H9 (cell line): ENCODE results near the gene ELFN1. TPM values are rescaled to one million over a fixed set of nuclear protein-coding genes. Genes with fewer than 3 reads are reported as not detected.

Source experiments
- DNase-seq: peaks from one replicate; pipeline ENCODE4 v3.0.0-alpha.2; 2017
- H2AFZ ChIP-seq: one replicate; pipeline ENCODE4 v1.6.1; 2013; ENCODE audit warnings: mild to moderate bottlenecking, low read length, control low read depth, moderate library complexity
- H2AK5ac ChIP-seq: 2 replicates; pipeline ENCODE4 v1.6.1; 2013; ENCODE audit warnings: low read length, control low read depth, mixed read lengths; ENCODE audit not compliant: insufficient read length
- H2BK120ac ChIP-seq: one replicate; pipeline ENCODE4 v1.6.1; 2013; ENCODE audit warnings: low read depth, mild to moderate bottlenecking, low read length, control low read depth, inconsistent platforms; ENCODE audit not compliant: poor library complexity, severe bottlenecking
- H2BK12ac ChIP-seq: 2 replicates; pipeline ENCODE4 v1.6.1; 2013; ENCODE audit warnings: low read length, control low read depth, mixed read lengths, low read depth; ENCODE audit not compliant: insufficient read length
- H2BK15ac ChIP-seq: 2 replicates; pipeline ENCODE4 v1.6.1; 2013; ENCODE audit warnings: low read depth, low read length, control low read depth
- H2BK20ac ChIP-seq: one replicate; pipeline ENCODE4 v1.6.1; 2013; ENCODE audit warnings: low read depth, mild to moderate bottlenecking, low read length, control low read depth, inconsistent platforms; ENCODE audit not compliant: poor library complexity, severe bottlenecking
- H2BK5ac ChIP-seq: 2 replicates; pipeline ENCODE4 v1.6.1; 2013; ENCODE audit warnings: low read length, control low read depth, mixed read lengths; ENCODE audit not compliant: insufficient read length
- H3K14ac ChIP-seq: 2 replicates; pipeline ENCODE4 v1.6.1; 2013; ENCODE audit warnings: low read length, control low read depth; ENCODE audit not compliant: insufficient read depth
- H3K18ac ChIP-seq: 2 replicates; pipeline ENCODE4 v1.6.1; 2013; ENCODE audit warnings: low read depth, mild to moderate bottlenecking, mixed read lengths, low read length, control low read depth; ENCODE audit not compliant: insufficient read length
- H3K23ac ChIP-seq: 2 replicates; pipeline ENCODE4 v1.6.1; 2013; ENCODE audit warnings: low read length, control low read depth, mixed read lengths, low read depth; ENCODE audit not compliant: insufficient read length
- H3K23me2 ChIP-seq: 2 replicates; pipeline ENCODE4 v1.6.1; 2013; ENCODE audit warnings: low read depth, mild to moderate bottlenecking, mixed read lengths, low read length, control low read depth; ENCODE audit not compliant: insufficient read length, poor library complexity, severe bottlenecking
- H3K27ac ChIP-seq: 2 replicates; pipeline ENCODE4 v1.5.1; 2013; ENCODE audit warnings: low read length, control low read depth, mixed read lengths, low read depth; ENCODE audit not compliant: insufficient read length
- H3K27me3 ChIP-seq: 2 replicates; pipeline ENCODE4 v1.6.1; 2013; ENCODE audit warnings: low read length, control low read depth, inconsistent platforms; ENCODE audit not compliant: insufficient read depth
- H3K4ac ChIP-seq: 2 replicates; pipeline ENCODE4 v1.6.1; 2013; ENCODE audit warnings: low read depth, mild to moderate bottlenecking, control low read depth, inconsistent platforms, low read length, moderate library complexity
- H3K4me1 ChIP-seq: 2 replicates; pipeline ENCODE4 v1.6.1; 2013; ENCODE audit warnings: low read length, control low read depth, inconsistent platforms; ENCODE audit not compliant: insufficient read depth
- H3K4me2 ChIP-seq: 2 replicates; pipeline ENCODE4 v1.6.1; 2013; ENCODE audit warnings: low read length, control low read depth, mixed read lengths; ENCODE audit not compliant: insufficient read length, insufficient read depth
- H3K56ac ChIP-seq: 2 replicates; pipeline ENCODE4 v1.6.1; 2013; ENCODE audit warnings: low read depth, mild to moderate bottlenecking, mixed read lengths, low read length, control low read depth; ENCODE audit not compliant: insufficient read length
- H3K79me1 ChIP-seq: 2 replicates; pipeline ENCODE4 v1.6.1; 2013; ENCODE audit warnings: low read depth, mild to moderate bottlenecking, moderate library complexity, low read length, control low read depth, inconsistent platforms; ENCODE audit not compliant: insufficient read depth, poor library complexity, severe bottlenecking
- H3K79me2 ChIP-seq: 2 replicates; pipeline ENCODE4 v1.6.1; 2013; ENCODE audit warnings: low read length, control low read depth, inconsistent platforms; ENCODE audit not compliant: insufficient read depth
- H3K9ac ChIP-seq: 2 replicates; pipeline ENCODE4 v1.6.1; 2013; ENCODE audit warnings: low read length, control low read depth, mixed read lengths; ENCODE audit not compliant: insufficient read length; ENCODE audit errors: extremely low read depth
- H3K9me3 ChIP-seq: one replicate; pipeline ENCODE4 v1.6.1; 2013; ENCODE audit warnings: low read depth, low read length, inconsistent platforms; ENCODE audit not compliant: control insufficient read depth
- H3T11ph ChIP-seq: one replicate; pipeline ENCODE4 v1.6.1; 2013; ENCODE audit warnings: mild to moderate bottlenecking, low read length, control low read depth, inconsistent platforms
- H4K20me1 ChIP-seq: one replicate; pipeline ENCODE4 v1.6.1; 2013; ENCODE audit not compliant: control insufficient read depth, insufficient read length, insufficient read depth
- H4K5ac ChIP-seq: 2 replicates; pipeline ENCODE4 v1.6.1; 2013; ENCODE audit warnings: low read depth, mild to moderate bottlenecking, mixed read lengths, low read length, control low read depth; ENCODE audit not compliant: insufficient read length
- H4K8ac ChIP-seq: replicated peaks from 2 replicates; pipeline ENCODE4 v1.6.1; 2013; ENCODE audit warnings: low read length, control low read depth, mixed read lengths, low read depth; ENCODE audit not compliant: insufficient read length
- H4K91ac ChIP-seq: 2 replicates; pipeline ENCODE4 v1.6.1; 2013; ENCODE audit warnings: low read depth, mild to moderate bottlenecking, moderate library complexity, mixed read lengths, low read length, control low read depth; ENCODE audit not compliant: insufficient read length
- H3K27ac Mint-ChIP-seq, 3 experiments: 2 replicates in 2 of 3; 3 replicates in 1 of 3; pipeline ENCODE4 v1.8.0; 2020 to 2021; ENCODE audit warnings: mixed read lengths in 3 of 3, mild to moderate bottlenecking in 1 of 3, moderate library complexity in 1 of 3
- H3K27me3 Mint-ChIP-seq: 2 replicates; pipeline ENCODE4 v1.8.0; 2021; ENCODE audit warnings: low read depth, mild to moderate bottlenecking, moderate library complexity, mixed read lengths
- H3K36me3 Mint-ChIP-seq, 3 experiments: 2 replicates in 2 of 3; 3 replicates in 1 of 3; pipeline ENCODE4 v1.8.0; 2020 to 2021; ENCODE audit warnings: low read depth in 3 of 3, mixed read lengths in 3 of 3; ENCODE audit not compliant: insufficient read depth in 1 of 3
- H3K4me1 Mint-ChIP-seq, 2 experiments: 2 replicates each; pipeline ENCODE4 v1.8.0; 2020; ENCODE audit warnings: mixed read lengths in 2 of 2
- H3K4me3 Mint-ChIP-seq, 2 experiments: 2 replicates in 1 of 2; 3 replicates in 1 of 2; pipeline ENCODE4 v1.8.0; 2020 to 2021; ENCODE audit warnings: mild to moderate bottlenecking in 2 of 2, mixed read lengths in 2 of 2, moderate library complexity in 1 of 2
- H3K9me3 Mint-ChIP-seq, 2 experiments: 2 replicates in 1 of 2; 3 replicates in 1 of 2; pipeline ENCODE4 v1.8.0; 2020; ENCODE audit warnings: mild to moderate bottlenecking in 2 of 2, mixed read lengths in 2 of 2, moderate library complexity in 1 of 2
- WGBS: extraction: QIAGEN DNeasy Blood & Tissue Kit; methylation state at CpG from one replicate; pipeline ENCODE4 v1.1.7; 2013; ENCODE audit warnings: missing lambda C conversion rate, low lambda C conversion rate, mixed read lengths; ENCODE audit not compliant: insufficient read length; ENCODE audit errors: extremely low coverage; 5-methylcytosine and 5-hydroxymethylcytosine counted together
- total RNA-seq: library from RNA; stranded (reverse); gene quantifications from 2 replicates; pipeline ENCODE4 v1.2.1, GENCODE V29; 2021
- TF ChIP-seq, protein P1 (sequence below): fragments of 200-600 bp; sonication (generic); conservative IDR thresholded peaks from 3 replicates; pipeline ENCODE4 v1.8.0; 2021; ENCODE audit warnings: antibody characterized with exemption, mild to moderate bottlenecking

ELFN1 gene
- total RNA-seq, 1 experiment from 2014 or later = 3.7 TPM

DNA sequence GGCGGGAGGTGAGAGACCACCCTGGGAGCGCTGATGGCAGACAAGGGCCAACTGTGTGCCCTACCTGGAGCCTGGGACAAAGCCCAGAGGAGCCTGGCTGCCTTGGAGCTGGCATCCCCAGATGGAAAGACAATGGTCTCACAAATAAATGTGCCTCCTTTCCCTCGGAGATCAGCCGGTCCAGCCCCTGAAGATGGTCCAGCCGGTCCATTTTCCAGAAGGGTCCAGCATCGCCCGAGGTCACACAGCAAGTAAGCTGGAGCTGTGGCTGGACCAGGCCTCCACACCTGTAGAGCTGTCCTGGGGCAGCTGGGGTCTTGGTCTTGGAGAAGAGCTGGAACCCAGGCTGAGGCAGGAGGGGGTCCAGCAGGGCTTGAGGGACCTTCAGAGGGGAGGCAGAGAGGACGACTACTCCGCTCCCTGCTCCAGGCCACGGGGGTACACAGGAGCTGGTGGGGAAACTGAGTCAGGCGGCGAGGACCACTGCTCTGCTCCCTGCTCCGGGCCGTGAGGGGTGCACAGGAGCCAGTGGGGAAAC lies 3.6 kb downstream of the ELFN1 start:
- Histone ChIP-seq H3K9ac (no peak overlapping the region), H2BK120ac (no peak overlapping the region), H3K23me2 (peaks cover 4% of the 10 kb centered on the region), H3K79me2 (no peaks in the 10 kb centered on the region), H3K27me3 (peaks cover 14% of the 10 kb centered on the region; the same call in 1 of the 2 replicates), H2AK5ac (no peak overlapping the region), H3T11ph (no peak overlapping the region), H3K79me1 (no peaks in the 10 kb centered on the region), H3K23ac (no peak overlapping the region), H4K5ac (no peak overlapping the region), H3K56ac (no peak overlapping the region), H2AFZ (no peak overlapping the region), H3K4me1 (no peaks in the 10 kb centered on the region), H3K4ac (no peak overlapping the region), H3K27ac (no peak overlapping the region), H4K8ac (no peak overlapping the region), H3K9me3 (no peaks in the 10 kb centered on the region), H4K20me1 (no peaks in the 10 kb centered on the region), H2BK12ac (no peak overlapping the region), H3K14ac (no peak overlapping the region), H2BK20ac (no peak overlapping the region), H2BK5ac (no peak overlapping the region), H2BK15ac (no peak overlapping the region), H3K4me2 (no peak overlapping the region), H4K91ac (no peak overlapping the region), H3K18ac (no peak overlapping the region)
- no peaks in the 10 kb centered on the region for H3K9me3 Mint-ChIP-seq
- TF ChIP-seq, protein P1, sequence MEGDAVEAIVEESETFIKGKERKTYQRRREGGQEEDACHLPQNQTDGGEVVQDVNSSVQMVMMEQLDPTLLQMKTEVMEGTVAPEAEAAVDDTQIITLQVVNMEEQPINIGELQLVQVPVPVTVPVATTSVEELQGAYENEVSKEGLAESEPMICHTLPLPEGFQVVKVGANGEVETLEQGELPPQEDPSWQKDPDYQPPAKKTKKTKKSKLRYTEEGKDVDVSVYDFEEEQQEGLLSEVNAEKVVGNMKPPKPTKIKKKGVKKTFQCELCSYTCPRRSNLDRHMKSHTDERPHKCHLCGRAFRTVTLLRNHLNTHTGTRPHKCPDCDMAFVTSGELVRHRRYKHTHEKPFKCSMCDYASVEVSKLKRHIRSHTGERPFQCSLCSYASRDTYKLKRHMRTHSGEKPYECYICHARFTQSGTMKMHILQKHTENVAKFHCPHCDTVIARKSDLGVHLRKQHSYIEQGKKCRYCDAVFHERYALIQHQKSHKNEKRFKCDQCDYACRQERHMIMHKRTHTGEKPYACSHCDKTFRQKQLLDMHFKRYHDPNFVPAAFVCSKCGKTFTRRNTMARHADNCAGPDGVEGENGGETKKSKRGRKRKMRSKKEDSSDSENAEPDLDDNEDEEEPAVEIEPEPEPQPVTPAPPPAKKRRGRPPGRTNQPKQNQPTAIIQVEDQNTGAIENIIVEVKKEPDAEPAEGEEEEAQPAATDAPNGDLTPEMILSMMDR = no peak
- no peak for DNase-seq
- H3K27ac Mint-ChIP-seq = no peak overlapping the region
- H3K27me3 Mint-ChIP-seq = peaks cover 66% of the 10 kb centered on the region
- 0 out of 7 replicates have a peak, but pooled peaks cover 0 to 2% (median 0%) of the 10 kb centered on the region in 3 experiments for H3K36me3 Mint-ChIP-seq
- H3K4me1 Mint-ChIP-seq = peaks cover 4 to 13% of the 10 kb centered on the region in 2 experiments
- WGBS = no CpG with 5 or more reads among the region's 14 CpGs
- H3K4me3 Mint-ChIP-seq = no peak overlapping the region
